Measurements from ENCODE around the gene ATG9B. TPM values are rescaled to one million over a fixed set of nuclear protein-coding genes. Genes with fewer than 3 reads are reported as not detected.

Gene ATG9B
- total and polyA plus RNA-seq, 9 of the 15 experiments (the other 6 are each of a cell fraction or from before 2014, with no cell fraction given) = 0.29 to 8.0 (median 2.1) TPM

- no peaks in the 10 kb centered on the region for H3K9me3 ChIP-seq (replicated peaks; ENCODE audit: control insufficient read depth, insufficient read depth, low read depth, low read length)
- TF ChIP-seq TSC22D4 (tag; IDR thresholded peaks at IDR 0.05) (no peak), RREB1 (CRISPR knock-in tag; IDR thresholded peaks at IDR 0.05) (no peak), HDAC2 (IDR thresholded peaks at IDR 0.05) (peak; percentile 90), JUND (IDR thresholded peaks at IDR 0.05; ENCODE audit: borderline replicate concordance, low read depth, low read length) (peak; percentile 100), JUND (tag; IDR thresholded peaks at IDR 0.05; ENCODE audit: borderline replicate concordance, low read depth, low read length) (peak; percentile 99; the same call in 2 of the 3 replicates), ZNF12 (CRISPR knock-in tag; IDR thresholded peaks at IDR 0.05) (no peak; the same call in 1 of the 2 replicates), TEAD1 (CRISPR knock-in tag; IDR thresholded peaks at IDR 0.05) (peak in 1 of 2 experiments; percentile 67; a peak in 2 of 4 replicates), HDAC3 (IDR thresholded peaks at IDR 0.05; ENCODE audit: borderline replicate concordance, partially characterized antibody) (peak; percentile 99), CREM (IDR thresholded peaks at IDR 0.05; ENCODE audit: low read depth) (peak; percentile 86), SMAD4 (CRISPR knock-in tag; conservative IDR thresholded peaks at IDR 0.05) (peak; percentile 100)
- TF ChIP-seq, protein P1, sequence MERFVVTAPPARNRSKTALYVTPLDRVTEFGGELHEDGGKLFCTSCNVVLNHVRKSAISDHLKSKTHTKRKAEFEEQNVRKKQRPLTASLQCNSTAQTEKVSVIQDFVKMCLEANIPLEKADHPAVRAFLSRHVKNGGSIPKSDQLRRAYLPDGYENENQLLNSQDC (CRISPR knock-in tag; IDR thresholded peaks at IDR 0.05) = 0 out of 2 replicates have a peak, but pooled peaks have one; percentile 66
Observed at GRCh38 chr7:151038951-151039849, 14.9 kb upstream of the ATG9B start.

More at GRCh38 chr7:151038951-151039849, 14.9 kb upstream of the ATG9B start:
- Histone ChIP-seq H3K9me1 (ENCODE audit: control insufficient read depth, insufficient read depth, low read length) (peaks cover 13% of the 10 kb centered on the region), H3K4me3 (no peak overlapping the region; the same call in 1 of the 2 replicates), H3K27ac (ENCODE audit: extremely low read depth, low read depth, low read length) (peak overlapping the region; percentile 65), H2AFZ (ENCODE audit: low read depth, low read length) (no peak overlapping the region), H3K27me3 (ENCODE audit: control insufficient read depth in 2 of 2, insufficient read depth in 2 of 2, low read length in 2 of 2) (no peaks in the 10 kb centered on the region), H4K20me1 (replicated peaks; ENCODE audit: control insufficient read depth, insufficient read depth, low read length) (peaks cover 10% of the 10 kb centered on the region), H3K4me2 (ENCODE audit: insufficient read depth, low read length) (peak overlapping the region; percentile 74), H3K79me2 (ENCODE audit: control insufficient read depth, insufficient read depth, low read length) (no peaks in the 10 kb centered on the region), H3K9ac (ENCODE audit: insufficient read depth in 1 of 2, low read depth in 2 of 2, low read length in 2 of 2) (peak overlapping the region; percentile 22 to 83; a peak in 3 of 4 replicates), H3K4me1 (replicated peaks in 1 of 2; ENCODE audit: control insufficient read depth in 2 of 2, insufficient read depth in 2 of 2, low read length in 2 of 2) (peaks cover 24 to 73% of the 10 kb centered on the region in 2 experiments), H3K36me3 (ENCODE audit: control insufficient read depth, insufficient read depth, low read length) (peaks cover 44% of the 10 kb centered on the region; the same call in 2 of the 3 replicates)
- FAIRE-seq (peak; percentile 100), ATAC-seq (peak; percentile 97), DNase-seq (ENCODE audit: extremely low read depth in 1 of 4, low spot score in 3 of 4) (peak; percentile 99 to 100 (median 99))
- ChIA-PET POLR2A (interaction anchor here (0.7 to 3.8 kb wide), 9 partner anchors 10 to 44 kb away, joined by 3 to 23 read pairs (median 5); partner anchors contain the start of genes ABCB8, ASIC3, ATG9B and FASTK), CTCF (ENCODE audit: low intra/inter-chr PET ratio) (no interaction called here)
- intact Hi-C loops (cut with micrococcal nuclease) (loop anchor here (1.0 kb wide), 3 partner anchors 11 to 31 kb away; partner anchors contain the start of gene ABCB8), in situ Hi-C loops (cut with MboI) (no loop called here)
- 4% methylated on average over 12 of the region's 12 CpGs for WGBS (ENCODE audit: insufficient coverage, low coverage, missing lambda C conversion rate)
- no TSS peak for BruUV-seq (replicated peaks)
